ENCODE data around the gene EZH2.

Gene EZH2

GRCh38 chr7:148882841-148883265 is 1.2 kb downstream of the EZH2 start (continued):
- TF ChIP-seq TSHZ2 (CRISPR knock-in tag; IDR thresholded peaks at IDR 0.05) (no peak), ISL1 (CRISPR knock-in tag; IDR thresholded peaks at IDR 0.05) (no peak), ZNF565 (CRISPR knock-in tag; conservative IDR thresholded peaks at IDR 0.05; ENCODE audit: low read depth) (no peak), ZFP3 (CRISPR knock-in tag; IDR thresholded peaks at IDR 0.05) (no peak)

- ATAC-seq: no peak
- no peak for TF ChIP-seq POU6F1 (CRISPR knock-in tag; IDR thresholded peaks at IDR 0.05; ENCODE audit: borderline replicate concordance, low read depth)
- TF ChIP-seq PPARA (CRISPR knock-in tag; IDR thresholded peaks at IDR 0.05; ENCODE audit: borderline replicate concordance): no peak
These were observed 1.9 kb downstream of the EZH2 start for GRCh38 chr7:148882192-148882591.

- TF ChIP-seq PATZ1 (CRISPR knock-in tag; IDR thresholded peaks at IDR 0.05; ENCODE audit: borderline replicate concordance) (no peak), GLIS3 (CRISPR knock-in tag; IDR thresholded peaks at IDR 0.05) (no peak), ZNF70 (CRISPR knock-in tag; IDR thresholded peaks at IDR 0.05) (no peak), CSRNP3 (CRISPR knock-in tag; IDR thresholded peaks at IDR 0.05) (no peak), ISL1 (CRISPR knock-in tag; IDR thresholded peaks at IDR 0.05) (no peak), RARB (CRISPR knock-in tag; IDR thresholded peaks at IDR 0.05) (no peak), CSDC2 (CRISPR knock-in tag; IDR thresholded peaks at IDR 0.05) (no peak), TCF4 (CRISPR knock-in tag; IDR thresholded peaks at IDR 0.05; ENCODE audit: borderline replicate concordance) (no peak)
- no peak for ATAC-seq
These were observed 5.8 kb downstream of the EZH2 start for GRCh38 chr7:148878317-148878716.

- TF ChIP-seq OSR1 (CRISPR knock-in tag; IDR thresholded peaks at IDR 0.05) (no peak), SNAI2 (CRISPR knock-in tag; IDR thresholded peaks at IDR 0.05) (no peak), CSDC2 (CRISPR knock-in tag; IDR thresholded peaks at IDR 0.05) (no peak), CREB5 (CRISPR knock-in tag; IDR thresholded peaks at IDR 0.05; ENCODE audit: low read depth) (no peak), ZNF565 (CRISPR knock-in tag; conservative IDR thresholded peaks at IDR 0.05; ENCODE audit: low read depth) (no peak), ZNF70 (CRISPR knock-in tag; IDR thresholded peaks at IDR 0.05) (no peak), CSRNP3 (CRISPR knock-in tag; IDR thresholded peaks at IDR 0.05) (no peak), TSHZ2 (CRISPR knock-in tag; IDR thresholded peaks at IDR 0.05) (no peak), ARNTL (CRISPR knock-in tag; IDR thresholded peaks at IDR 0.05; ENCODE audit: borderline replicate concordance, low read depth) (no peak)
- no peak for ATAC-seq
These were observed 6.6 kb downstream of the EZH2 start for GRCh38 chr7:148877517-148877916.

Measured in SK-N-SH treated with all-trans-retinoic acid at 6 μM for 48 hours (cell line).